Endometrium (tissue), 2 donors: ENCODE data around the gene NARS2.
"Not testable (repeated sequence)": the region's sequence is repeated elsewhere in the genome, so short reads cannot be mapped to it uniquely, and the experiment has no call there.

Source experiments
- FAIRE-seq: peaks from 2 replicates; lab custom pipeline; 2012; peaks lifted over from hg19 to GRCh38; lab: Jason Lieb, UNC
- donor health status: control.
- donor health status: control.

Gene NARS2

GRCh38 chr11:78542007-78542406 is 32.7 kb downstream of the NARS2 start:
- peak; percentile 63 for FAIRE-seq

- FAIRE-seq, result no peak
Observed at GRCh38 chr11:78541537-78541936, 33.1 kb downstream of the NARS2 start.

GRCh38 chr11:78540256-78540655 is 34.4 kb downstream of the NARS2 start:
- FAIRE-seq, result no peak

- FAIRE-seq, result no peak
Observed at GRCh38 chr11:78539506-78539905, 35.2 kb downstream of the NARS2 start.

GRCh38 chr11:78536933-78537332 is 37.7 kb downstream of the NARS2 start:
- no peak for FAIRE-seq

GRCh38 chr11:78535920-78536319 is 38.7 kb downstream of the NARS2 start:
- no peak for FAIRE-seq

- no peak for FAIRE-seq
Observed at GRCh38 chr11:78535027-78535426, 39.6 kb downstream of the NARS2 start.

- no peak for FAIRE-seq
Observed at GRCh38 chr11:78533399-78533798, 41.3 kb downstream of the NARS2 start.

GRCh38 chr11:78532991-78533390 is 41.7 kb downstream of the NARS2 start:
- FAIRE-seq, result no peak

- FAIRE-seq, result no peak
Observed at GRCh38 chr11:78526497-78527146, 48.0 kb downstream of the NARS2 start.

- FAIRE-seq, result no peak
Observed at GRCh38 chr11:78525720-78526119, 48.9 kb downstream of the NARS2 start.

- no peak for FAIRE-seq
Observed at GRCh38 chr11:78520230-78520629, 54.4 kb downstream of the NARS2 start.

- no peak for FAIRE-seq
Observed at GRCh38 chr11:78516281-78516680, 58.4 kb downstream of the NARS2 start.

GRCh38 chr11:78514922-78515502 is 59.7 kb downstream of the NARS2 start:
- no peak for FAIRE-seq

- FAIRE-seq, result not testable (repeated sequence)
Observed at GRCh38 chr11:78513085-78513484, 61.6 kb downstream of the NARS2 start.

GRCh38 chr11:78510597-78510996 is 64.1 kb downstream of the NARS2 start:
- no peak for FAIRE-seq

GRCh38 chr11:78510025-78510596 is 64.6 kb downstream of the NARS2 start:
- FAIRE-seq, result no peak

- no peak for FAIRE-seq
Observed at GRCh38 chr11:78504708-78505107, 70.0 kb downstream of the NARS2 start.

GRCh38 chr11:78504181-78504580 is 70.5 kb downstream of the NARS2 start:
- FAIRE-seq, result no peak

GRCh38 chr11:78499971-78500370 is 74.7 kb downstream of the NARS2 start:
- FAIRE-seq, result no peak

- FAIRE-seq, result no peak
Observed at GRCh38 chr11:78497293-78497692, 77.4 kb downstream of the NARS2 start.

GRCh38 chr11:78493413-78493975 is 81.2 kb downstream of the NARS2 start:
- no peak for FAIRE-seq

GRCh38 chr11:78492973-78493372 is 81.7 kb downstream of the NARS2 start:
- no peak for FAIRE-seq

GRCh38 chr11:78489184-78489583 is 85.5 kb downstream of the NARS2 start:
- no peak for FAIRE-seq
